ENCODE results near the gene RERG. TPM values are rescaled to one million over a fixed set of nuclear protein-coding genes. Genes with fewer than 3 reads are reported as not detected.

RERG gene
- total and polyA plus RNA-seq, 2 donors (not counting 3 experiments of a cell fraction or from before 2014, with no cell fraction given) = not detected

DNA sequence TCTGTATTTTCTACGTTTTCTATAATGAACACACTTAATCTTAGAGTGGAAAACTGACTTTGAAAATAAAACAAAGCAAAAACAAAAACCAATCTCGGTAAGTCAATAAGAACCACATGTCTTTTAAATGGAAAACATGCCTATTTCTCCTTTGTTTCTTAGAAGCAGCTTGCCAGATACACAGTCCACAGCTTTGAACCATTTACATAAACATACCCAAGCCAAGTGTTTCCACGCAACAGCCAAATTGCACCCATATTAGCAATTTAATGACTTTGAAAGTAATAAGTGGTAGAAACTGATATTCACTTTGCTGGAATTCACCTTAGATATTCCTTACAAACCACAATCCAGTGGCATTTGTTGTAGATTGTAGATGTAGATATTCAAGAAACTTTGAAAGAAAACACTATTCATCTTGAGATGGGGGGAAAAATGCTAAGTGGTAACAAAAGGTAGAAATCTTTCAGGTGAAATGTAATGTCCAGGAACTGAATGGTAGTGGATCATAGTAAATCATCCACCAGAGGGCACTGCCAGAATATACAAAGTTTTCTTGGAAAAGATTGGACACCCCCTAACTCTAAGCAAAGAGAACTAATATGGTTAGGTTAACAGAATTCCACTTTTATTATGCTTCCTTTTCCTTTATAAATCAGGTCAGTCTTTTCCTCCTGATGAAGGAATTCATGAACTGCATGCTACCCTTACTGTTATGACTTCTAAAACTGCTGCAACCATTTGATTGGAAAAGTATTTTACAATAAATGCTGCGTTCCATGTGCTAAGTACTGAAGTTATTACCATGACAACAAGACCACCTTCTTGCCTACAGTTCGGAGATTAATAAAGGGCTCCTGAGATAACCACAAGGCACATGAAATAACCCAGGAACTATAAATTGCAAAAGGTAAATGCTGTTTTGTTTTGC is 69.8 kb downstream of the RERG start:
- intact Hi-C loops (cut with micrococcal nuclease) = loop anchor here (1.0 to 5.0 kb wide), 4 partner anchors 70 to 371 kb away; partner anchors contain the start of gene RERG

More for the DNA sequence above, 69.8 kb downstream of the RERG start:
- dilution Hi-C loops (cut with MboI; ENCODE audit: extremely low pct_ligation_motif_present, low sequenced_read_pairs) = no loop called here
- Histone ChIP-seq H3K9me3 (replicated peaks; ENCODE audit: control insufficient read depth, insufficient read depth, low read length) (no peaks in the 10 kb centered on the region), H3K4me3 (replicated peaks in 1 of 3; ENCODE audit: insufficient read depth in 1 of 3, low read depth in 1 of 3, low read length in 3 of 3) (no peak overlapping the region), H3K79me2 (ENCODE audit: control insufficient read depth, insufficient read depth, low read length) (no peaks in the 10 kb centered on the region), H3K36me3 (ENCODE audit: control insufficient read depth in 2 of 2, extremely low read depth in 1 of 2, insufficient read depth in 2 of 2, low read length in 2 of 2) (no peaks in the 10 kb centered on the region), H3K4me2 (ENCODE audit: insufficient read depth, low read length) (no peak overlapping the region), H3K27ac (ENCODE audit: insufficient read depth, low read depth, low read length) (no peak overlapping the region), H3K27me3 (ENCODE audit: control insufficient read depth in 2 of 2, insufficient read depth in 2 of 2, low read length in 2 of 2) (peaks cover 0 to 2% of the 10 kb centered on the region in 2 experiments), H2AFZ (ENCODE audit: low read depth, low read length) (no peak overlapping the region), H3K9ac (replicated peaks; ENCODE audit: extremely low read depth, insufficient read depth, low read length) (no peak overlapping the region), H3K9me1 (replicated peaks; ENCODE audit: control insufficient read depth, extremely low read depth, insufficient read depth, low read length) (no peaks in the 10 kb centered on the region), H4K20me1 (replicated peaks; ENCODE audit: control insufficient read depth, extremely low read depth, insufficient read depth, low read length) (no peaks in the 10 kb centered on the region), H3K4me1 (ENCODE audit: control insufficient read depth, extremely low read depth, insufficient read depth, low read length) (no peaks in the 10 kb centered on the region)
- ChIA-PET CTCF (interaction anchor here (1.0 to 4.0 kb wide), 4 partner anchors 10 to 372 kb away, joined by 4 to 42 read pairs (median 11); partner anchors contain the start of gene RERG), POLR2A (no interaction called here)
- DNase-seq (ENCODE audit: low read depth, low spot score) (peak; percentile 50), FAIRE-seq (peak; percentile 24)
- TF ChIP-seq, protein P1, sequence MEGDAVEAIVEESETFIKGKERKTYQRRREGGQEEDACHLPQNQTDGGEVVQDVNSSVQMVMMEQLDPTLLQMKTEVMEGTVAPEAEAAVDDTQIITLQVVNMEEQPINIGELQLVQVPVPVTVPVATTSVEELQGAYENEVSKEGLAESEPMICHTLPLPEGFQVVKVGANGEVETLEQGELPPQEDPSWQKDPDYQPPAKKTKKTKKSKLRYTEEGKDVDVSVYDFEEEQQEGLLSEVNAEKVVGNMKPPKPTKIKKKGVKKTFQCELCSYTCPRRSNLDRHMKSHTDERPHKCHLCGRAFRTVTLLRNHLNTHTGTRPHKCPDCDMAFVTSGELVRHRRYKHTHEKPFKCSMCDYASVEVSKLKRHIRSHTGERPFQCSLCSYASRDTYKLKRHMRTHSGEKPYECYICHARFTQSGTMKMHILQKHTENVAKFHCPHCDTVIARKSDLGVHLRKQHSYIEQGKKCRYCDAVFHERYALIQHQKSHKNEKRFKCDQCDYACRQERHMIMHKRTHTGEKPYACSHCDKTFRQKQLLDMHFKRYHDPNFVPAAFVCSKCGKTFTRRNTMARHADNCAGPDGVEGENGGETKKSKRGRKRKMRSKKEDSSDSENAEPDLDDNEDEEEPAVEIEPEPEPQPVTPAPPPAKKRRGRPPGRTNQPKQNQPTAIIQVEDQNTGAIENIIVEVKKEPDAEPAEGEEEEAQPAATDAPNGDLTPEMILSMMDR (IDR thresholded peaks at IDR 0.05; ENCODE audit: extremely low read depth in 1 of 2, insufficient read depth in 1 of 2, low read depth in 1 of 2, low read length in 2 of 2) = peak; percentile 9 to 40
- TF ChIP-seq FOS (IDR thresholded peaks at IDR 0.05; ENCODE audit: borderline replicate concordance, insufficient read depth, low read length) = no peak
- BruUV-seq (replicated peaks) = no TSS peak
